Ascending aorta (tissue), 2 donors: ENCODE measurements around the gene MESP1. TPM values are rescaled to one million over a fixed set of nuclear protein-coding genes. Genes with fewer than 3 reads are reported as not detected.

Experiments
- DNase-seq, 2 donors: peaks; one replicate each; pipeline ENCODE4 v3.0.0-alpha.2; 2019; ENCODE audit warnings: low spot score in 2 of 2
- H3K27ac ChIP-seq, 2 donors: fragments of 200-600 bp; sonication (generic); one replicate each; pipeline ENCODE4 v1.5.1; 2016 to 2017; ENCODE audit warnings: mild to moderate bottlenecking in 1 of 2
- H3K27me3 ChIP-seq: fragments of 200-600 bp; sonication (generic); one replicate; pipeline ENCODE4 v1.5.1; 2017
- H3K36me3 ChIP-seq, 2 donors: fragments of 200-600 bp; sonication (generic); one replicate each; pipeline ENCODE4 v1.5.1; 2016
- H3K4me1 ChIP-seq, 2 donors: fragments of 200-600 bp; sonication (generic); one replicate each; pipeline ENCODE4 v1.5.1; 2016 to 2017; ENCODE audit warnings: mild to moderate bottlenecking in 1 of 2
- H3K4me3 ChIP-seq, 2 donors: fragments of 200-600 bp; sonication (generic); one replicate each; pipeline ENCODE4 v1.5.1; 2016 to 2017; ENCODE audit warnings: mild to moderate bottlenecking in 1 of 2
- H3K9me3 ChIP-seq, 2 donors: fragments of 200-600 bp; sonication (generic); one replicate each; pipeline ENCODE4 v1.5.1; 2016
- CTCF ChIP-seq, 3 experiments: fragments of 200-600 bp in 2 of 3; fragments of 450-650 bp in 1 of 3; sonication (generic) in 2 of 3; IDR thresholded peaks; one replicate each; pipeline ENCODE4 v1.5.1; 2016 to 2019; ENCODE audit warnings: antibody characterized with exemption in 3 of 3, mild to moderate bottlenecking in 1 of 3, moderate library complexity in 1 of 3
- intact Hi-C: fragments of 100-400 bp; cut with DNase I; formaldehyde crosslinking; loops from one replicate; pipeline ENCODE4 v1.15.1; 2023
- total RNA-seq: library from RNA; depleted of rRNA; stranded (reverse); fragments of >200 nt; gene quantifications from one replicate; pipeline ENCODE4 v1.1.0, GENCODE V29; 2016

Gene MESP1
- total RNA-seq, 1 donor from 2014 or later = 0.85 TPM

GRCh38 chr15:89766357-89767311 is 15.6 kb upstream of the MESP1 start:
- H3K27ac ChIP-seq = no peak overlapping the region
- no peaks in the 10 kb centered on the region for H3K4me1 ChIP-seq
- H3K36me3 ChIP-seq = no peaks in the 10 kb centered on the region
- H3K9me3 ChIP-seq = no peaks in the 10 kb centered on the region
- H3K4me3 ChIP-seq = no peak overlapping the region
- no peak for TF ChIP-seq CTCF (IDR thresholded peaks at IDR 0.05)
- H3K27me3 ChIP-seq = no peaks in the 10 kb centered on the region
- intact Hi-C loops = loop anchor here (10.0 kb wide), 1 partner anchor 458 kb away; no protein-coding TSS in a partner anchor
- DNase-seq = no peak

- DNase-seq = no peak
- intact Hi-C loops = loop anchor here (10.0 kb wide), 1 partner anchor 459 kb away; no protein-coding TSS in a partner anchor
- TF ChIP-seq CTCF (IDR thresholded peaks at IDR 0.05) = no peak
Measured at GRCh38 chr15:89765694-89766093, 14.6 kb upstream of the MESP1 start.

GRCh38 chr15:89761929-89762328 is 10.9 kb upstream of the MESP1 start:
- intact Hi-C loops = loop anchor here (5.0 to 10.0 kb wide), 2 partner anchors 325 to 463 kb away; no protein-coding TSS in a partner anchor
- no peaks in the 10 kb centered on the region for H3K36me3 ChIP-seq
- H3K27me3 ChIP-seq = no peaks in the 10 kb centered on the region
- DNase-seq = no peak
- H3K4me3 ChIP-seq = no peak overlapping the region
- H3K4me1 ChIP-seq = no peaks in the 10 kb centered on the region
- no peak overlapping the region for H3K27ac ChIP-seq
- H3K9me3 ChIP-seq = no peaks in the 10 kb centered on the region
- no peak for TF ChIP-seq CTCF (IDR thresholded peaks at IDR 0.05)

More at GRCh38 chr15:89765694-89766093, 14.6 kb upstream of the MESP1 start:
- Histone ChIP-seq H3K4me1 (no peaks in the 10 kb centered on the region), H3K27ac (no peak overlapping the region), H3K36me3 (no peaks in the 10 kb centered on the region), H3K4me3 (no peak overlapping the region), H3K9me3 (no peaks in the 10 kb centered on the region), H3K27me3 (no peaks in the 10 kb centered on the region)

GRCh38 chr15:89761009-89761831 is 10.2 kb upstream of the MESP1 start:
- Histone ChIP-seq H3K36me3 (no peaks in the 10 kb centered on the region), H3K27me3 (no peaks in the 10 kb centered on the region), H3K27ac (no peak overlapping the region), H3K4me1 (no peaks in the 10 kb centered on the region), H3K9me3 (no peaks in the 10 kb centered on the region), H3K4me3 (no peak overlapping the region)
- intact Hi-C loops = loop anchor here (5.0 to 10.0 kb wide), 2 partner anchors 326 to 464 kb away; no protein-coding TSS in a partner anchor
- no peak for TF ChIP-seq CTCF (IDR thresholded peaks at IDR 0.05)
- no peak for DNase-seq

- Histone ChIP-seq H3K36me3 (no peaks in the 10 kb centered on the region), H3K9me3 (no peaks in the 10 kb centered on the region), H3K27ac (no peak overlapping the region), H3K4me1 (no peaks in the 10 kb centered on the region), H3K27me3 (no peaks in the 10 kb centered on the region), H3K4me3 (no peak overlapping the region)
- DNase-seq = peak in 1 of 2 donors; percentile 86
- intact Hi-C loops = loop anchor here (1.0 to 10.0 kb wide), 3 partner anchors 115 to 464 kb away; no protein-coding TSS in a partner anchor
- peak; percentile 90 to 93 (median 91) for TF ChIP-seq CTCF (IDR thresholded peaks at IDR 0.05)
Measured at GRCh38 chr15:89760303-89761008, 9.4 kb upstream of the MESP1 start.
